K562 (cell line): ENCODE results near the gene FGFR4. TPM values are rescaled to one million over a fixed set of nuclear protein-coding genes. Genes with fewer than 3 reads are reported as not detected.

Source experiments
- ASH1L ChIP-seq: fragments of 450-650 bp; IDR thresholded peaks from 2 replicates; pipeline ENCODE4 v1.6.1; 2018; ENCODE audit warnings: borderline replicate concordance, mild to moderate bottlenecking, low read depth; ENCODE audit not compliant: partially characterized antibody
- ATF2 ChIP-seq: sonication (generic); formaldehyde crosslinking; IDR thresholded peaks from 2 replicates; pipeline ENCODE4 v1.8.1; 2022; ENCODE audit warnings: missing genetic modification reagents
- ATF4 ChIP-seq: fragments of 450-650 bp; formaldehyde crosslinking; IDR thresholded peaks from 2 replicates; pipeline ENCODE4 v1.4.0; 2022; ENCODE audit warnings: mild to moderate bottlenecking, moderate library complexity
- BHLHE40 ChIP-seq: IDR thresholded peaks from 2 replicates; pipeline ENCODE4 v1.6.1; 2011; ENCODE audit warnings: low read length, improper control_type of control experiment
- BRD9 ChIP-seq: fragments of 450-650 bp; IDR thresholded peaks from 2 replicates; pipeline ENCODE4 v1.6.1; 2018; ENCODE audit warnings: low read depth; ENCODE audit not compliant: partially characterized antibody
- CHD4 ChIP-seq: fragments of 200-600 bp; sonication (generic); IDR thresholded peaks from 3 replicates; pipeline ENCODE4 v1.6.1; 2012; ENCODE audit warnings: low read depth, mild to moderate bottlenecking, mixed read lengths, low read length, inconsistent platforms; ENCODE audit not compliant: insufficient read depth, insufficient replicate concordance, poor library complexity, severe bottlenecking
- GMEB1 ChIP-seq: fragments of 250-450 bp; sonication (Bioruptor Pico); IDR thresholded peaks from 2 replicates; pipeline ENCODE4 v1.4.0; 2020; ENCODE audit warnings: mild to moderate bottlenecking
- HINFP ChIP-seq: fragments of 450-650 bp; conservative IDR thresholded peaks from 2 replicates; pipeline ENCODE4 v1.6.1; 2016; ENCODE audit warnings: missing genetic modification characterization, low read depth, mild to moderate bottlenecking, control low read depth, missing compliant biosample characterization
- MCM3 ChIP-seq: fragments of 450-650 bp; IDR thresholded peaks from 2 replicates; pipeline ENCODE4 v1.6.1; 2016
- MIER1 ChIP-seq: fragments of 450-650 bp; IDR thresholded peaks from 2 replicates; pipeline ENCODE4 v1.6.1; 2016; ENCODE audit warnings: antibody characterized with exemption, mild to moderate bottlenecking, low read depth
- SP1 ChIP-seq: sonication (generic); formaldehyde crosslinking; IDR thresholded peaks from 2 replicates; pipeline ENCODE4 v1.8.1; 2022; ENCODE audit warnings: mild to moderate bottlenecking, missing genetic modification reagents
- TEAD4 ChIP-seq, 2 experiments: sonication (generic) in 1 of 2; formaldehyde crosslinking in 1 of 2; IDR thresholded peaks; 2 replicates each; pipeline versions ENCODE4 v1.6.1 to v1.8.0; 2012 to 2022; ENCODE audit warnings: borderline replicate concordance in 1 of 2, inconsistent platforms in 1 of 2, low read length in 1 of 2, mild to moderate bottlenecking in 1 of 2, missing genetic modification reagents in 1 of 2
- ZBTB1 ChIP-seq: sonication (generic); formaldehyde crosslinking; IDR thresholded peaks from 2 replicates; pipeline ENCODE4 v1.8.1; 2023; ENCODE audit warnings: missing genetic modification reagents, low read depth, mild to moderate bottlenecking, borderline replicate concordance
- ZFX ChIP-seq: sonication (generic); formaldehyde crosslinking; IDR thresholded peaks from 2 replicates; pipeline ENCODE4 v1.8.0; 2022; ENCODE audit warnings: mild to moderate bottlenecking, missing genetic modification reagents, moderate library complexity
- ZNF124 ChIP-seq: sonication (generic); formaldehyde crosslinking; IDR thresholded peaks from 2 replicates; pipeline ENCODE4 v1.8.1; 2022; ENCODE audit warnings: missing genetic modification reagents
- ZNF695 ChIP-seq: fragments of 450-650 bp; formaldehyde crosslinking; IDR thresholded peaks from 2 replicates; pipeline ENCODE4 v1.4.0; 2020; ENCODE audit warnings: mild to moderate bottlenecking, moderate library complexity
- ZNF75A ChIP-seq: fragments of 450-650 bp; formaldehyde crosslinking; IDR thresholded peaks from 2 replicates; pipeline ENCODE4 v1.4.0; 2020; ENCODE audit warnings: mild to moderate bottlenecking
- polyA plus RNA-seq, 8 experiments: library from polyadenylated mRNA; depleted of rRNA in 4 of 8; stranded (reverse) in 5 of 8; unstranded in 3 of 8; fragments of >200 nt; fragmentation: Nextera tagmentation in 2 of 8; fragmentation: Illumina TruSeq in 1 of 8; extraction: Ambion mirVana in 2 of 8; extraction: Trizol in 1 of 8; gene quantifications; 2 replicates each; pipeline versions ENCODE4 v1.2.1 to v1.2.3, GENCODE V29; 2011 to 2014; ENCODE audit warnings: inconsistent platforms in 1 of 8, missing spikeins in 1 of 8
- total RNA-seq, 7 experiments: library from RNA; depleted of rRNA in 6 of 7; stranded (reverse); fragments of >200 nt in 6 of 7; fragmentation: Illumina TruSeq in 2 of 7; extraction: Trizol in 2 of 7; gene quantifications; 2 replicates each; pipeline versions ENCODE4 v1.2.1 to v1.2.3, GENCODE V29; 2011 to 2021; ENCODE audit warnings: low replicate concordance in 1 of 7

The FGFR4 gene
- total and polyA plus RNA-seq, 9 of the 15 experiments (the other 6 are each of a cell fraction or from before 2014, with no cell fraction given) = 0.76 to 35.4 (median 7.5) TPM

GRCh38 chr5:177116631-177117373 lies 30.1 kb downstream of the FGFR4 start (continued):
- TF ChIP-seq BHLHE40 = peak; percentile 74
- TF ChIP-seq CHD4 = no peak
- TF ChIP-seq SP1 = 0 out of 2 replicates have a peak, but pooled peaks have one; percentile 63
- TF ChIP-seq ASH1L = peak; percentile 81
- TF ChIP-seq HINFP = 0 out of 2 replicates have a peak, but pooled peaks have one; percentile 21
- TF ChIP-seq TEAD4 (IDR thresholded peaks at IDR 0.05; ENCODE audit: low read length) = peak; percentile 88
- peak; percentile 99 for TF ChIP-seq TEAD4 (CRISPR knock-in tag; IDR thresholded peaks at IDR 0.05; ENCODE audit: borderline replicate concordance)
- TF ChIP-seq ATF2 (CRISPR knock-in tag) = peak; percentile 85; the same call in 1 of the 2 replicates
- no peak for TF ChIP-seq MCM3
- TF ChIP-seq BRD9 = peak; percentile 8
- peak; percentile 25; the same call in 1 of the 2 replicates for TF ChIP-seq GMEB1
- TF ChIP-seq ZFX = peak; percentile 99
- TF ChIP-seq ZBTB1 (CRISPR knock-in tag) = peak; percentile 93
- TF ChIP-seq MIER1 = no peak
- TF ChIP-seq ATF4 (CRISPR knock-in tag) = 0 out of 2 replicates have a peak, but pooled peaks have one; percentile 22
- peak; percentile 98 for TF ChIP-seq ZNF124 (CRISPR knock-in tag)
- TF ChIP-seq ZNF695 (CRISPR knock-in tag) = no peak
- 0 out of 2 replicates have a peak, but pooled peaks have one; percentile 33 for TF ChIP-seq ZNF75A (CRISPR knock-in tag)
